Measurements from ENCODE around the gene NMT2. TPM values are rescaled to one million over a fixed set of nuclear protein-coding genes. Genes with fewer than 3 reads are reported as not detected.

NMT2 gene
- total RNA-seq, 1 experiment from 2014 or later = 14.4 TPM

GRCh38 chr10:15083674-15084501 is 84.6 kb downstream of the NMT2 start:
- Histone ChIP-seq H3K4me3 (ENCODE audit: low read length) (peak overlapping the region; percentile 74), H3K4me2 (ENCODE audit: low read length) (peak overlapping the region; percentile 83), H3F3A (ENCODE audit: low read length, unreplicated experiment) (no peaks in the 10 kb centered on the region), H3K9me2 (replicated peaks; ENCODE audit: low read length) (no peaks in the 10 kb centered on the region), H3K9me3 (ENCODE audit: low read length) (no peaks in the 10 kb centered on the region), H2AFZ (ENCODE audit: low read length) (peak overlapping the region; percentile 77), H3K4me1 (ENCODE audit: insufficient read depth, low read length) (peaks cover 11% of the 10 kb centered on the region; the same call in 1 of the 2 replicates), H3K36me3 (ENCODE audit: low read depth, low read length) (no peaks in the 10 kb centered on the region), H4K20me1 (ENCODE audit: low read length) (no peaks in the 10 kb centered on the region), H3K27ac (ENCODE audit: low read length) (peak overlapping the region; percentile 30; the same call in 1 of the 2 replicates), H3K27me3 (ENCODE audit: low read length) (no peaks in the 10 kb centered on the region), H3K9ac (ENCODE audit: low read length) (peak overlapping the region; percentile 45; the same call in 1 of the 2 replicates), H3K79me2 (ENCODE audit: low read length) (no peaks in the 10 kb centered on the region)
- CTCF ChIA-PET = interaction anchor here (0.7 kb wide), 1 partner anchor 179 kb away, joined by 3 read pairs; no protein-coding TSS in a partner anchor
- TF ChIP-seq EZH2 (IDR thresholded peaks at IDR 0.05; ENCODE audit: low read length, unreplicated experiment) (no peak), EZH2phosphoT487 (IDR thresholded peaks at IDR 0.05; ENCODE audit: borderline replicate concordance, low read length) (no peak), CTCF (conservative IDR thresholded peaks at IDR 0.05; ENCODE audit: low read depth, low read length) (no peak)
- intact Hi-C loops (cut with micrococcal nuclease) = no loop called here
- POLR2A ChIA-PET (ENCODE audit: unreplicated experiment) = interaction anchor here (0.7 kb wide), 1 partner anchor 70 kb away, joined by 5 read pairs; no protein-coding TSS in a partner anchor
- peak; percentile 4; the same call in 1 of the 2 replicates for ATAC-seq
- DNase-seq = no peak
- BruUV-seq (replicated peaks) = TSS peak; percentile 54

DNA sequence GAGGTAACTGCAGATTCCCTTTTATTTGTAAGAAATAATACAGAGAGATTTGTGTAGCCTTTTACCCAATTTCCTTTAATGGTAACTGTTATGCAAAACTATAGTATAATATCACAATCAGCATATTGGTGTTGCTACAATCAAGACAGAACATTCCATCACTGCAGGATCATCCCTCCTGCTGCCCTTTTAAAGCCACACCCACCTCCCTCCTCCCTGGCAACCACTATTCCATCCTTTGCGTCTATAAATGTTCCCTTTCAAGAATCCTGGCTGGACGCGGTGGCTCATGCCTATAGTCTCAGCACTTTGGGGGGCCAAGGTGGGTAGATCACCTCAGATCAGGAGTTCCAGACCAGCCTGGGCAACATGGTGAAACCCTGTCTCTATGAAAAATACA is 93.1 kb downstream of the NMT2 start:
- ATAC-seq (no peak), DNase-seq (no peak)
- no peak overlapping the region for H3K4me2 ChIP-seq (ENCODE audit: low read length)
- no peaks in the 10 kb centered on the region for H3K9me2 ChIP-seq (replicated peaks; ENCODE audit: low read length)
- no peak overlapping the region for H3K9ac ChIP-seq (ENCODE audit: low read length)
- no peaks in the 10 kb centered on the region for H4K20me1 ChIP-seq (ENCODE audit: low read length)
- H3K36me3 ChIP-seq (ENCODE audit: low read depth, low read length) = no peaks in the 10 kb centered on the region
- no peak overlapping the region for H3K4me3 ChIP-seq (ENCODE audit: low read length)
- POLR2A ChIA-PET (ENCODE audit: unreplicated experiment) = no interaction called here
- H3K4me1 ChIP-seq (ENCODE audit: insufficient read depth, low read length) = no peaks in the 10 kb centered on the region
- no peaks in the 10 kb centered on the region for H3K27me3 ChIP-seq (ENCODE audit: low read length)
- no peak overlapping the region for H2AFZ ChIP-seq (ENCODE audit: low read length)
- H3K79me2 ChIP-seq (ENCODE audit: low read length) = no peaks in the 10 kb centered on the region
- H3K27ac ChIP-seq (ENCODE audit: low read length) = no peak overlapping the region
- intact Hi-C loops (cut with micrococcal nuclease) = no loop called here
- CTCF ChIA-PET = no interaction called here
- TF ChIP-seq CTCF (conservative IDR thresholded peaks at IDR 0.05; ENCODE audit: low read depth, low read length) = no peak
- no peak for TF ChIP-seq EZH2 (IDR thresholded peaks at IDR 0.05; ENCODE audit: low read length, unreplicated experiment)
- TF ChIP-seq EZH2phosphoT487 (IDR thresholded peaks at IDR 0.05; ENCODE audit: borderline replicate concordance, low read length) = no peak
- H3F3A ChIP-seq (ENCODE audit: low read length, unreplicated experiment) = no peaks in the 10 kb centered on the region
- BruUV-seq (replicated peaks) = no TSS peak
- H3K9me3 ChIP-seq (ENCODE audit: low read length) = no peaks in the 10 kb centered on the region

- no peaks in the 10 kb centered on the region for H3K4me1 ChIP-seq (ENCODE audit: insufficient read depth, low read length)
- ChIA-PET CTCF (no interaction called here), POLR2A (ENCODE audit: unreplicated experiment) (no interaction called here)
- intact Hi-C loops (cut with micrococcal nuclease) = no loop called here
- no peak for TF ChIP-seq CTCF (conservative IDR thresholded peaks at IDR 0.05; ENCODE audit: low read depth, low read length)
- TF ChIP-seq EZH2 (IDR thresholded peaks at IDR 0.05; ENCODE audit: low read length, unreplicated experiment) = no peak
- TF ChIP-seq EZH2phosphoT487 (IDR thresholded peaks at IDR 0.05; ENCODE audit: borderline replicate concordance, low read length) = no peak
- H3K9ac ChIP-seq (ENCODE audit: low read length) = no peak overlapping the region
- no peak overlapping the region for H3K4me3 ChIP-seq (ENCODE audit: low read length)
- no TSS peak for BruUV-seq (replicated peaks)
- no peak overlapping the region for H2AFZ ChIP-seq (ENCODE audit: low read length)
- H3K27ac ChIP-seq (ENCODE audit: low read length) = no peak overlapping the region
- ATAC-seq (no peak), DNase-seq (no peak)
- no peaks in the 10 kb centered on the region for H3K27me3 ChIP-seq (ENCODE audit: low read length)
- H3K79me2 ChIP-seq (ENCODE audit: low read length) = no peaks in the 10 kb centered on the region
- H3K9me2 ChIP-seq (replicated peaks; ENCODE audit: low read length) = no peaks in the 10 kb centered on the region
- H3K36me3 ChIP-seq (ENCODE audit: low read depth, low read length) = no peaks in the 10 kb centered on the region
- H4K20me1 ChIP-seq (ENCODE audit: low read length) = no peaks in the 10 kb centered on the region
- H3K9me3 ChIP-seq (ENCODE audit: low read length) = no peaks in the 10 kb centered on the region
- H3K4me2 ChIP-seq (ENCODE audit: low read length) = no peak overlapping the region
- no peaks in the 10 kb centered on the region for H3F3A ChIP-seq (ENCODE audit: low read length, unreplicated experiment)
Observed at GRCh38 chr10:15072358-15072757, 96.1 kb downstream of the NMT2 start.

Measured in PC-3 (cell line).